Measurements from ENCODE around the gene ARHGEF28. TPM values are rescaled to one million over a fixed set of nuclear protein-coding genes. Genes with fewer than 3 reads are reported as not detected.

ARHGEF28 gene
- total RNA-seq, 1 donor from 2014 or later = 0.11 TPM

GRCh38 chr5:73955271-73955846 is 329.4 kb downstream of the ARHGEF28 start:
- no peaks in the 10 kb centered on the region for H3K27me3 ChIP-seq
- TF ChIP-seq EZH2phosphoT487 (IDR thresholded peaks at IDR 0.05) (no peak), EZH2 (IDR thresholded peaks at IDR 0.05) (no peak), CTCF (IDR thresholded peaks at IDR 0.05) (no peak)
- Mint-ChIP-seq H3K4me3 (no peak overlapping the region), H3K27ac (no peak overlapping the region), H3K36me3 (no peaks in the 10 kb centered on the region), H3K9me3 (no peaks in the 10 kb centered on the region), H3K27me3 (ENCODE audit: insufficient read depth, low read depth) (no peaks in the 10 kb centered on the region), H3K4me1 (no peaks in the 10 kb centered on the region)
- DNase-seq (ENCODE audit: low spot score) = no peak
- no peak overlapping the region for H3K4me3 ChIP-seq
- H3K36me3 ChIP-seq = no peaks in the 10 kb centered on the region
- H4K20me1 ChIP-seq (ENCODE audit: low read depth) = no peaks in the 10 kb centered on the region
- no peaks in the 10 kb centered on the region for H3K9me3 ChIP-seq (ENCODE audit: low read depth)
- no peak overlapping the region for H3K4me2 ChIP-seq
- H3K79me2 ChIP-seq (ENCODE audit: low read depth) = no peaks in the 10 kb centered on the region
- no peaks in the 10 kb centered on the region for H3F3A ChIP-seq (ENCODE audit: low read depth)
- H3K9ac ChIP-seq = no peak overlapping the region
- H3K27ac ChIP-seq = no peak overlapping the region
- no peaks in the 10 kb centered on the region for H3K4me1 ChIP-seq
- no peak overlapping the region for H2AFZ ChIP-seq (replicated peaks)

GRCh38 chr5:73957397-73958001 is 331.5 kb downstream of the ARHGEF28 start:
- Histone ChIP-seq H3K79me2 (ENCODE audit: low read depth) (no peaks in the 10 kb centered on the region), H3K9me3 (ENCODE audit: low read depth) (no peaks in the 10 kb centered on the region), H3K27me3 (no peaks in the 10 kb centered on the region), H3K27ac (no peak overlapping the region), H3K36me3 (no peaks in the 10 kb centered on the region), H2AFZ (replicated peaks) (peak overlapping the region; percentile 22), H3K4me3 (no peak overlapping the region), H3F3A (ENCODE audit: low read depth) (no peaks in the 10 kb centered on the region), H3K4me1 (no peaks in the 10 kb centered on the region), H3K9ac (no peak overlapping the region), H3K4me2 (no peak overlapping the region), H4K20me1 (ENCODE audit: low read depth) (no peaks in the 10 kb centered on the region)
- Mint-ChIP-seq H3K9me3 (no peaks in the 10 kb centered on the region), H3K4me3 (no peak overlapping the region), H3K27ac (no peak overlapping the region), H3K36me3 (no peaks in the 10 kb centered on the region), H3K4me1 (no peaks in the 10 kb centered on the region), H3K27me3 (ENCODE audit: insufficient read depth, low read depth) (no peaks in the 10 kb centered on the region)
- DNase-seq (ENCODE audit: low spot score) = no peak
- TF ChIP-seq EZH2phosphoT487 (IDR thresholded peaks at IDR 0.05) (no peak), CTCF (IDR thresholded peaks at IDR 0.05) (no peak), EZH2 (IDR thresholded peaks at IDR 0.05) (no peak)

- Histone ChIP-seq H3K9ac (no peak overlapping the region), H3K4me1 (no peaks in the 10 kb centered on the region), H3K9me3 (ENCODE audit: low read depth) (no peaks in the 10 kb centered on the region), H3K4me2 (no peak overlapping the region), H3K36me3 (no peaks in the 10 kb centered on the region), H3K27ac (no peak overlapping the region), H2AFZ (replicated peaks) (no peak overlapping the region), H3K4me3 (no peak overlapping the region), H3F3A (ENCODE audit: low read depth) (no peaks in the 10 kb centered on the region), H3K27me3 (no peaks in the 10 kb centered on the region), H4K20me1 (ENCODE audit: low read depth) (no peaks in the 10 kb centered on the region), H3K79me2 (ENCODE audit: low read depth) (no peaks in the 10 kb centered on the region)
- Mint-ChIP-seq H3K9me3 (no peaks in the 10 kb centered on the region), H3K27ac (no peak overlapping the region), H3K4me1 (no peaks in the 10 kb centered on the region), H3K36me3 (no peaks in the 10 kb centered on the region), H3K27me3 (ENCODE audit: insufficient read depth, low read depth) (no peaks in the 10 kb centered on the region), H3K4me3 (no peak overlapping the region)
- TF ChIP-seq CTCF (IDR thresholded peaks at IDR 0.05) (no peak), EZH2phosphoT487 (IDR thresholded peaks at IDR 0.05) (no peak)
- no peak for DNase-seq (ENCODE audit: low spot score)
Measured at GRCh38 chr5:73958037-73958436, 332.0 kb downstream of the ARHGEF28 start.
